Esophagus squamous epithelium (tissue), 4 donors: Measurements from ENCODE around the gene CIZ1.

Experiments used
- POLR2A ChIP-seq, 4 donors: fragments of 450-650 bp; IDR thresholded peaks; one replicate each; pipeline ENCODE4 v1.6.1; 2017; ENCODE audit warnings: antibody characterized with exemption in 4 of 4, mild to moderate bottlenecking in 4 of 4, moderate library complexity in 3 of 4
- TF ChIP-seq, protein P1 (sequence below), 6 experiments: fragments of 450-650 bp in 4 of 6; fragments of 200-600 bp in 2 of 6; sonication (generic) in 2 of 6; IDR thresholded peaks; one replicate each; pipeline ENCODE4 v1.5.1; 2016 to 2019; ENCODE audit warnings: antibody characterized with exemption in 6 of 6, mild to moderate bottlenecking in 4 of 6, moderate library complexity in 4 of 6

DNA sequence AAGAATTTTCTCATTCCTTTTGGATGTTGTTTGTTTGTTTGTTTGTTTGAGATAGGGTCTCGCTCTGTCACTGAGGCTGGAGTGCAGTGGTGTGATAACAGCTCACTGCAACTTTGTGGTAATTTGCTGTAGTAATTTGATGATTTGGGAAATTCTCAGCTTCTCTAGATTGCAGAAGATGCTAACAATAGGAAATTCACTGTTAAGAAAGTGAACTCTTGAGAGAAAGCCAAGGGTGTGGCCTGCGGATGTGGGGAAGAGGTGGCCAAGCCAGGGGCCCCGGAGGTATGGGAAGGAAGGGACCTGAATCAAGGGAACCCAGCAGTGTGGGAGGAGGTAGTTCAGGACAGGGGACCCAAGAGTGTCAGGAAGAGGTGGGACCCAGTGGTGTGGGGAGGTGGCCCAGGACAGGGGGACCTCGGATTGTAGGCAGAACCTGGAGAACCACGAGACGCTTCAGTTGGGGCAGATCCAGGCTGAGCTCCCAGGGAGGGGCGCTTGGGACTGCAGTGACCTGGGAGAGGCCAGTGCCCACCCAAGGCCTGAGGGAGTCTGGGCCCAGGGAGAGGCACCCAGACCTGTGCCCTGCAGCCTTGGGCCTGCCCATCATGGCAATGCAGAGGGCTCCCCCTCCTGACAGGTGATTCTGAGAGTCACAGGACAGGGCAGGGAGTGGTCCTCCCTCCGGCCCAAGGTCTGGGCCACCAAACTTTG lies 47.7 kb downstream of the CIZ1 start:
- no peak for TF ChIP-seq POLR2A (IDR thresholded peaks at IDR 0.05)
- TF ChIP-seq, protein P1, sequence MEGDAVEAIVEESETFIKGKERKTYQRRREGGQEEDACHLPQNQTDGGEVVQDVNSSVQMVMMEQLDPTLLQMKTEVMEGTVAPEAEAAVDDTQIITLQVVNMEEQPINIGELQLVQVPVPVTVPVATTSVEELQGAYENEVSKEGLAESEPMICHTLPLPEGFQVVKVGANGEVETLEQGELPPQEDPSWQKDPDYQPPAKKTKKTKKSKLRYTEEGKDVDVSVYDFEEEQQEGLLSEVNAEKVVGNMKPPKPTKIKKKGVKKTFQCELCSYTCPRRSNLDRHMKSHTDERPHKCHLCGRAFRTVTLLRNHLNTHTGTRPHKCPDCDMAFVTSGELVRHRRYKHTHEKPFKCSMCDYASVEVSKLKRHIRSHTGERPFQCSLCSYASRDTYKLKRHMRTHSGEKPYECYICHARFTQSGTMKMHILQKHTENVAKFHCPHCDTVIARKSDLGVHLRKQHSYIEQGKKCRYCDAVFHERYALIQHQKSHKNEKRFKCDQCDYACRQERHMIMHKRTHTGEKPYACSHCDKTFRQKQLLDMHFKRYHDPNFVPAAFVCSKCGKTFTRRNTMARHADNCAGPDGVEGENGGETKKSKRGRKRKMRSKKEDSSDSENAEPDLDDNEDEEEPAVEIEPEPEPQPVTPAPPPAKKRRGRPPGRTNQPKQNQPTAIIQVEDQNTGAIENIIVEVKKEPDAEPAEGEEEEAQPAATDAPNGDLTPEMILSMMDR (IDR thresholded peaks at IDR 0.05) = no peak
